IMR-90 (cell line): Measurements from ENCODE around the gene EDNRB. TPM values are rescaled to one million over a fixed set of nuclear protein-coding genes. Genes with fewer than 3 reads are reported as not detected.

Experiments used
- ATAC-seq: fragments of 200-7000 bp; cut with Tn5 transposase; 2 replicates; pipeline ENCODE4 v1.9.1; 2020; ENCODE audit warnings: low read depth, mild to moderate bottlenecking, moderate library complexity
- BruUV-seq: library from RNA; stranded (reverse); fragments of 400-500 nt; replicated peaks from 2 replicates; lab custom pipeline; 2021; lab: Mats Ljungman, UMichigan
- CTCF ChIA-PET: fragments of 300-600 bp; formaldehyde crosslinking; extraction: SDS; loops from one replicate; lab custom pipeline; 2021; ENCODE audit warnings: antibody characterized with exemption; lab: Yijun Ruan, JAX
- POLR2A ChIA-PET: fragments of 300-600 bp; sonication (Branson Sonifier 250); formaldehyde crosslinking; loops from one replicate; lab custom pipeline; 2022; ENCODE audit warnings: antibody characterized with exemption; ENCODE audit not compliant: unreplicated experiment; lab: Charles Lee
- DNase-seq: peaks from one replicate; pipeline ENCODE4 v3.0.0; 2013
- H2AFZ ChIP-seq: replicated peaks from 2 replicates; pipeline ENCODE3; 2013; ENCODE audit warnings: low read length, mild to moderate bottlenecking; ENCODE audit not compliant: poor library complexity
- H2AK5ac ChIP-seq: 2 replicates; pipeline ENCODE4 v1.6.1; 2013; ENCODE audit warnings: low read depth, low read length, inconsistent platforms
- H2AK9ac ChIP-seq: replicated peaks from 2 replicates; pipeline ENCODE3; 2013; ENCODE audit warnings: mild to moderate bottlenecking, low read depth, low read length, moderate library complexity; ENCODE audit not compliant: poor library complexity
- H2BK120ac ChIP-seq: 2 replicates; pipeline ENCODE4 v1.6.1; 2013; ENCODE audit warnings: low read depth, low read length, inconsistent platforms
- H2BK15ac ChIP-seq: 3 replicates; pipeline ENCODE4 v1.6.1; 2013; ENCODE audit warnings: low read depth, low read length, inconsistent platforms
- H2BK20ac ChIP-seq: 2 replicates; pipeline ENCODE4 v1.6.1; 2013; ENCODE audit warnings: low read depth, mild to moderate bottlenecking, inconsistent platforms, low read length, moderate library complexity
- H2BK5ac ChIP-seq: 2 replicates; pipeline ENCODE4 v1.6.1; 2013; ENCODE audit warnings: mild to moderate bottlenecking, low read depth, low read length, inconsistent platforms; ENCODE audit not compliant: poor library complexity, severe bottlenecking
- H3K14ac ChIP-seq: replicated peaks from 2 replicates; pipeline ENCODE4 v1.6.1; 2013; ENCODE audit warnings: low read depth, low read length, inconsistent platforms
- H3K18ac ChIP-seq: 2 replicates; pipeline ENCODE4 v1.6.1; 2013; ENCODE audit warnings: low read depth, low read length, control low read depth
- H3K23ac ChIP-seq: 2 replicates; pipeline ENCODE4 v1.6.1; 2013; ENCODE audit warnings: low read depth, low read length, inconsistent platforms
- H3K27ac ChIP-seq: 2 replicates; pipeline ENCODE4 v1.5.1; 2013; ENCODE audit warnings: mild to moderate bottlenecking, control low read depth, low read length; ENCODE audit not compliant: insufficient read depth
- H3K27me3 ChIP-seq: 2 replicates; pipeline ENCODE4 v1.6.1; 2013; ENCODE audit warnings: low read length; ENCODE audit not compliant: control insufficient read depth, insufficient read depth
- H3K36me3 ChIP-seq: 2 replicates; pipeline ENCODE4 v1.6.1; 2013; ENCODE audit warnings: low read length, mixed read lengths; ENCODE audit not compliant: control insufficient read depth, insufficient read depth
- H3K4ac ChIP-seq: 2 replicates; pipeline ENCODE4 v1.6.1; 2013; ENCODE audit warnings: low read depth, low read length, inconsistent platforms
- H3K4me1 ChIP-seq: 2 replicates; pipeline ENCODE4 v1.6.1; 2013; ENCODE audit warnings: low read length, mixed read lengths; ENCODE audit not compliant: control insufficient read depth, insufficient read depth
- H3K4me2 ChIP-seq: 2 replicates; pipeline ENCODE4 v1.6.1; 2013; ENCODE audit warnings: low read depth, mild to moderate bottlenecking, control low read depth, low read length, moderate library complexity
- H3K4me3 ChIP-seq: 2 replicates; pipeline ENCODE4 v1.5.1; 2013; ENCODE audit warnings: low read depth, mild to moderate bottlenecking, control low read depth, low read length, moderate library complexity; ENCODE audit not compliant: insufficient read depth
- H3K56ac ChIP-seq: 2 replicates; pipeline ENCODE4 v1.6.1; 2013; ENCODE audit warnings: low read length, inconsistent platforms; ENCODE audit not compliant: insufficient read depth; ENCODE audit errors: extremely low read depth
- H3K79me1 ChIP-seq, 2 experiments: 2 replicates each; pipeline ENCODE4 v1.6.1; 2013; ENCODE audit warnings: low read length in 2 of 2, inconsistent platforms in 1 of 2, low read depth in 1 of 2
- H3K9ac ChIP-seq: 2 replicates; pipeline ENCODE4 v1.6.1; 2013; ENCODE audit warnings: low read depth, low read length, control low read depth
- H3K9me1 ChIP-seq: 2 replicates; pipeline ENCODE4 v1.6.1; 2013; ENCODE audit warnings: low read length, inconsistent platforms; ENCODE audit not compliant: insufficient read depth
- H3K9me3 ChIP-seq: 2 replicates; pipeline ENCODE4 v1.6.1; 2013; ENCODE audit warnings: low read length; ENCODE audit not compliant: control insufficient read depth, insufficient read depth
- H4K20me1 ChIP-seq: 2 replicates; pipeline ENCODE4 v1.6.1; 2013; ENCODE audit warnings: low read length, inconsistent platforms; ENCODE audit not compliant: insufficient read depth
- H4K5ac ChIP-seq: 2 replicates; pipeline ENCODE4 v1.6.1; 2013; ENCODE audit warnings: mild to moderate bottlenecking, low read depth, low read length, control low read depth
- H4K8ac ChIP-seq, 2 experiments: 2 replicates each; pipeline ENCODE4 v1.6.1; 2013; ENCODE audit warnings: low read depth in 2 of 2, low read length in 2 of 2, control low read depth in 1 of 2, inconsistent platforms in 1 of 2
- H4K91ac ChIP-seq: 2 replicates; pipeline ENCODE4 v1.6.1; 2013; ENCODE audit warnings: low read depth, low read length, inconsistent platforms; ENCODE audit not compliant: insufficient read depth
- CHD1 ChIP-seq: IDR thresholded peaks from 2 replicates; pipeline ENCODE4 v1.6.1; 2012; ENCODE audit warnings: low read depth, low read length, improper control_type of control experiment
- CTCF ChIP-seq: conservative IDR thresholded peaks from 2 replicates; pipeline ENCODE4 v1.5.1; 2012; ENCODE audit warnings: mild to moderate bottlenecking, low read depth, low read length, improper control_type of control experiment
- FOS ChIP-seq: fragments of 150-350 bp; IDR thresholded peaks from 2 replicates; pipeline ENCODE4 v1.6.1; 2016; ENCODE audit warnings: low read depth, low read length
- MAFK ChIP-seq: IDR thresholded peaks from 2 replicates; pipeline ENCODE4 v1.6.1; 2012; ENCODE audit warnings: low read depth, low read length, improper control_type of control experiment
- MXI1 ChIP-seq: IDR thresholded peaks from 2 replicates; pipeline ENCODE4 v1.6.1; 2012; ENCODE audit warnings: low read depth, mild to moderate bottlenecking, low read length, moderate library complexity, borderline replicate concordance
- NFE2L2 ChIP-seq: fragments of 150-350 bp; IDR thresholded peaks from 2 replicates; pipeline ENCODE4 v1.6.1; 2016; ENCODE audit warnings: low read depth, mild to moderate bottlenecking, low read length
- RAD21 ChIP-seq: IDR thresholded peaks from 2 replicates; pipeline ENCODE4 v1.6.1; 2012; ENCODE audit warnings: low read length, improper control_type of control experiment
- RCOR1 ChIP-seq: IDR thresholded peaks from 2 replicates; pipeline ENCODE4 v1.6.1; 2012; ENCODE audit warnings: mild to moderate bottlenecking, low read length, improper control_type of control experiment; ENCODE audit not compliant: insufficient replicate concordance
- USF2 ChIP-seq: fragments of 150-350 bp; IDR thresholded peaks from 2 replicates; pipeline ENCODE4 v1.6.1; 2017; ENCODE audit warnings: mild to moderate bottlenecking, antibody characterized with exemption, low read length, low read depth
- WGBS, 2 experiments: methylation state at CpG; one replicate each; pipeline versions ENCODE4 v1.1.5 to v1.1.7; 2013; ENCODE audit warnings: missing lambda C conversion rate in 2 of 2; ENCODE audit not compliant: insufficient read length in 1 of 2; ENCODE audit errors: extremely low coverage in 2 of 2; 5-methylcytosine and 5-hydroxymethylcytosine counted together
- dilution Hi-C: fragments of 300-500 bp; cut with HindIII; formaldehyde crosslinking; loops from one replicate; pipeline ENCODE4 v1.14.3; 2018; ENCODE audit warnings: low sequenced_read_pairs; ENCODE audit not compliant: unreplicated experiment
- in situ Hi-C: fragments of 300-500 bp; cut with MboI; formaldehyde crosslinking; loops from 3 replicates; pipeline ENCODE4 v1.14.3; 2019; ENCODE audit warnings: low sequenced_read_pairs, inconsistent platforms, mixed read lengths
- intact Hi-C: fragments of 100-400 bp; cut with micrococcal nuclease; formaldehyde crosslinking; loops from 2 replicates; pipeline ENCODE4 v1.10.0; 2022
- polyA plus RNA-seq, 3 experiments: library from polyadenylated mRNA; depleted of rRNA; stranded (reverse); fragments of >200 nt; gene quantifications; 2 replicates each; pipeline ENCODE4 v1.2.3, GENCODE V29; 2012; ENCODE audit warnings: low replicate concordance in 1 of 3
- total RNA-seq: library from RNA; depleted of rRNA; stranded (reverse); fragments of >200 nt; gene quantifications from 2 replicates; pipeline ENCODE4 v1.2.3, GENCODE V29; 2012

Gene EDNRB
- total and polyA plus RNA-seq, 2 of the 4 experiments (the other 2 are of a cell fraction), result under 0.01 to 0.09 TPM

- intact Hi-C loops, result no loop called here
- no peak overlapping the region for H3K27ac ChIP-seq
- H4K5ac ChIP-seq, result no peak overlapping the region
- H3K9me3 ChIP-seq, result no peaks in the 10 kb centered on the region
- TF ChIP-seq CTCF (no peak), NFE2L2 (no peak), USF2 (no peak), RCOR1 (no peak), MAFK (no peak), MXI1 (no peak), FOS (no peak), RAD21 (no peak), CHD1 (no peak)
- H3K56ac ChIP-seq, result no peak overlapping the region
- H2AK9ac ChIP-seq, result no peak overlapping the region
- no TSS peak for BruUV-seq
- no peak overlapping the region for H3K4me2 ChIP-seq
- H3K9me1 ChIP-seq, result no peaks in the 10 kb centered on the region
- ATAC-seq (no peak), DNase-seq (no peak)
- no peak overlapping the region for H2BK5ac ChIP-seq
- H3K79me1 ChIP-seq, result no peaks in the 10 kb centered on the region
- H3K23ac ChIP-seq, result no peak overlapping the region
- no peak overlapping the region for H3K14ac ChIP-seq
- H3K9ac ChIP-seq, result no peak overlapping the region
- no peak overlapping the region for H3K4me3 ChIP-seq
- dilution Hi-C loops, result no loop called here
- H4K20me1 ChIP-seq, result no peaks in the 10 kb centered on the region
- H2BK120ac ChIP-seq, result no peak overlapping the region
- no peak overlapping the region for H3K4ac ChIP-seq
- in situ Hi-C loops, result no loop called here
- no peaks in the 10 kb centered on the region; the same call in 1 of the 2 replicates for H3K27me3 ChIP-seq
- no peak overlapping the region for H2BK20ac ChIP-seq
- no peaks in the 10 kb centered on the region for H3K36me3 ChIP-seq
- H3K18ac ChIP-seq, result no peak overlapping the region
- no peak overlapping the region for H2AK5ac ChIP-seq
- WGBS, 2 experiments, result 86% methylated on average over 12 of the region's 14 CpGs; no CpG with 5 or more reads in 1 of the 2 experiments
- ChIA-PET POLR2A (no interaction called here), CTCF (no interaction called here)
- H2BK15ac ChIP-seq, result no peak overlapping the region
- no peak overlapping the region for H4K91ac ChIP-seq
- no peaks in the 10 kb centered on the region for H3K4me1 ChIP-seq
- H4K8ac ChIP-seq, result no peak overlapping the region
- H2AFZ ChIP-seq, result no peak overlapping the region
Measured at GRCh38 chr13:77925616-77926015, 7.0 kb upstream of the EDNRB start.
